Uterus (tissue), 4 donors: ENCODE data around the gene ABL1. TPM values are rescaled to one million over a fixed set of nuclear protein-coding genes. Genes with fewer than 3 reads are reported as not detected.

Experiments used
- DNase-seq, 2 donors: peaks; one replicate each; pipeline ENCODE4 v3.0.0-alpha.2; 2019 to 2020
- H3K27ac ChIP-seq, 2 donors: fragments of 200-600 bp; sonication (generic); 1 replicate in 1 of 2; 2 replicates in 1 of 2; pipeline ENCODE4 v1.5.1; 2016 to 2018
- H3K27me3 ChIP-seq, 2 donors: fragments of 200-600 bp; sonication (generic); one replicate each; pipeline ENCODE4 v1.5.1; 2018 to 2019; ENCODE audit warnings: control low read depth in 1 of 2
- H3K36me3 ChIP-seq, 2 donors: fragments of 200-600 bp; sonication (generic); one replicate each; pipeline ENCODE4 v1.5.1; 2019; ENCODE audit warnings: control low read depth in 1 of 2
- H3K4me1 ChIP-seq, 2 donors: fragments of 200-600 bp; sonication (generic); one replicate each; pipeline ENCODE4 v1.5.1; 2018 to 2019; ENCODE audit warnings: control low read depth in 1 of 2
- H3K4me3 ChIP-seq, 2 donors: fragments of 200-600 bp; sonication (generic); 1 replicate in 1 of 2; 2 replicates in 1 of 2; pipeline ENCODE4 v1.5.1; 2018 to 2019; ENCODE audit warnings: mild to moderate bottlenecking in 1 of 2
- H3K9me3 ChIP-seq, 2 donors: fragments of 200-600 bp; sonication (generic); one replicate each; pipeline ENCODE4 v1.5.1; 2019; ENCODE audit warnings: control low read depth in 1 of 2
- POLR2A ChIP-seq, 2 donors: fragments of 450-650 bp; IDR thresholded peaks; one replicate each; pipeline ENCODE4 v1.6.1; 2016; ENCODE audit warnings: antibody characterized with exemption in 2 of 2, mild to moderate bottlenecking in 1 of 2, moderate library complexity in 1 of 2
- intact Hi-C: fragments of 100-400 bp; cut with DNase I; formaldehyde crosslinking; loops from one replicate; pipeline ENCODE4 v1.15.1; 2023; ENCODE audit warnings: low total_unique reads
- total RNA-seq, 4 donors: library from RNA; depleted of rRNA in 3 of 4; stranded (reverse); fragments of >200 nt in 3 of 4; gene quantifications; one replicate each; pipeline versions ENCODE4 v1.1.0 to v1.2.4, GENCODE V29; 2014 to 2023
- TF ChIP-seq, protein P1 (sequence below), 4 experiments: fragments of 200-600 bp in 2 of 4; fragments of 450-650 bp in 2 of 4; sonication (generic) in 2 of 4; IDR thresholded peaks; one replicate each; pipeline ENCODE4 v1.5.1; 2016 to 2019; ENCODE audit warnings: antibody characterized with exemption in 4 of 4, mild to moderate bottlenecking in 2 of 4, moderate library complexity in 1 of 4
- donor health status: DM: yes; HTN: yes; CAD: no.

The ABL1 gene
- total RNA-seq, 4 donors from 2014 or later, result 22.5 to 117 (median 57.8) TPM

- Histone ChIP-seq H3K36me3 (no peaks in the 10 kb centered on the region), H3K4me3 (no peak overlapping the region), H3K9me3 (no peaks in the 10 kb centered on the region), H3K27me3 (no peaks in the 10 kb centered on the region), H3K27ac (no peak overlapping the region), H3K4me1 (no peaks in the 10 kb centered on the region)
- no peak for TF ChIP-seq POLR2A (IDR thresholded peaks at IDR 0.05)
- TF ChIP-seq, protein P1, sequence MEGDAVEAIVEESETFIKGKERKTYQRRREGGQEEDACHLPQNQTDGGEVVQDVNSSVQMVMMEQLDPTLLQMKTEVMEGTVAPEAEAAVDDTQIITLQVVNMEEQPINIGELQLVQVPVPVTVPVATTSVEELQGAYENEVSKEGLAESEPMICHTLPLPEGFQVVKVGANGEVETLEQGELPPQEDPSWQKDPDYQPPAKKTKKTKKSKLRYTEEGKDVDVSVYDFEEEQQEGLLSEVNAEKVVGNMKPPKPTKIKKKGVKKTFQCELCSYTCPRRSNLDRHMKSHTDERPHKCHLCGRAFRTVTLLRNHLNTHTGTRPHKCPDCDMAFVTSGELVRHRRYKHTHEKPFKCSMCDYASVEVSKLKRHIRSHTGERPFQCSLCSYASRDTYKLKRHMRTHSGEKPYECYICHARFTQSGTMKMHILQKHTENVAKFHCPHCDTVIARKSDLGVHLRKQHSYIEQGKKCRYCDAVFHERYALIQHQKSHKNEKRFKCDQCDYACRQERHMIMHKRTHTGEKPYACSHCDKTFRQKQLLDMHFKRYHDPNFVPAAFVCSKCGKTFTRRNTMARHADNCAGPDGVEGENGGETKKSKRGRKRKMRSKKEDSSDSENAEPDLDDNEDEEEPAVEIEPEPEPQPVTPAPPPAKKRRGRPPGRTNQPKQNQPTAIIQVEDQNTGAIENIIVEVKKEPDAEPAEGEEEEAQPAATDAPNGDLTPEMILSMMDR (IDR thresholded peaks at IDR 0.05), result no peak
- DNase-seq, result no peak
- intact Hi-C loops, result no loop called here
Measured at GRCh38 chr9:130894546-130894945, 59.5 kb downstream of the ABL1 start.

GRCh38 chr9:130895038-130895437, 60.0 kb downstream of the ABL1 start:
- Histone ChIP-seq H3K4me3 (no peak overlapping the region), H3K27me3 (no peaks in the 10 kb centered on the region), H3K36me3 (no peaks in the 10 kb centered on the region), H3K27ac (peak overlapping the region in 1 of 2 donors; percentile 41), H3K9me3 (no peaks in the 10 kb centered on the region), H3K4me1 (no peaks in the 10 kb centered on the region)
- no peak for TF ChIP-seq POLR2A (IDR thresholded peaks at IDR 0.05)
- TF ChIP-seq, protein P1 (IDR thresholded peaks at IDR 0.05), result no peak
- intact Hi-C loops, result no loop called here
- no peak for DNase-seq

GRCh38 chr9:130895481-130896232, 60.6 kb downstream of the ABL1 start:
- TF ChIP-seq, protein P1 (IDR thresholded peaks at IDR 0.05), result no peak
- TF ChIP-seq POLR2A (IDR thresholded peaks at IDR 0.05), result no peak

DNA sequence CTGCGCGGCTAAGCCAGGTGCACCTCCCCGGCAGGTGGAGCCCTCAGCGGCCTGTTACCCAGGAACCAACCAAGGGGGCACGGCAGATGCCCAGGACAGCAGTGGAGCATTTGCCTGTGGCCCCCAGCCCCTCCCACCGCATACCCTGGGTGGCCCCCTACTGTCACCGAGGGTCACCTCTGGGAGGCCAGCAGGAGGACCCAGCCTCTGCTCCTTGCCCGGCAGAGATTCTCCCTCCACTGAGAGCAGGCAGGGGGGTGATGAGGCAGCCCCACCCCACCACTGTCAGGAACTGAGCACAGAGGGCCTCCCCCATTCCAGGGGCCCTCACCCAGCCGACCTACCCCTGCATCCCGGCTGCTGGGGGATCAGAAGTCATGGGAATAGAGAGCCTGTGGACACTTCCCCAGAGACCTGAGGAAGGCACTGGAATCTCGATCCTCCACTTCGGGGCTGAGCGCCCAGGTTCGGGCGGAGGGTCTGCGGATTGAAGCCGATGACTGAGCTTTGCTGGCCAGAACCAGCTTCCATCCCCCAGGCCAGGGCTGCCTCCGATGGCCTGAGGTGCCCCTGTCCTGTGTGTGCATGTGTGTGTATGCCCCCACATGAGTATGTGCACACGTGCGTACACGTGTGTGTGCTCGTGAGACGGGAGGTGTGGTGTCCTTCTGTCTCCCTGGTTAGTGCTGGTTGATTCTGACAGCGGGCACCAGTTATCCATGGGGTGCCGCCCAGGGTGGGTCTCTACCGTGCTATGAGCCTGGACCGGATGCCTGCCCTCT, 61.4 kb downstream of the ABL1 start, which contains the start of gene QRFP:
QRFP (minus strand) TSS at position 580 of the 782 bp plus-strand sequence. CDS start 2,974 bp downstream, outside the sequence.
- intact Hi-C loops, result no loop called here

More at GRCh38 chr9:130895481-130896232, 60.6 kb downstream of the ABL1 start:
- H3K27me3 ChIP-seq, result no peaks in the 10 kb centered on the region
- peak overlapping the region in 1 of 2 donors; percentile 41 for H3K27ac ChIP-seq
- H3K36me3 ChIP-seq, result no peaks in the 10 kb centered on the region
- intact Hi-C loops, result no loop called here
- no peak for DNase-seq
- H3K4me1 ChIP-seq, result no peaks in the 10 kb centered on the region
- H3K4me3 ChIP-seq, result no peak overlapping the region
- H3K9me3 ChIP-seq, result no peaks in the 10 kb centered on the region

More for the DNA sequence above, 61.4 kb downstream of the ABL1 start, which contains the start of gene QRFP:
- Histone ChIP-seq H3K9me3 (no peaks in the 10 kb centered on the region), H3K36me3 (no peaks in the 10 kb centered on the region), H3K4me1 (no peaks in the 10 kb centered on the region), H3K4me3 (no peak within 1 kb of the TSS), H3K27me3 (no peaks in the 10 kb centered on the region), H3K27ac (no peak within 1 kb of the TSS)
- TF ChIP-seq, protein P1 (IDR thresholded peaks at IDR 0.05), result no peak
- no peak for TF ChIP-seq POLR2A (IDR thresholded peaks at IDR 0.05)
- no peak for DNase-seq
